GM19438 (cell line): ENCODE data around the gene KDM3B.
"Not testable (repeated sequence)": the region's sequence is repeated elsewhere in the genome, so short reads cannot be mapped to it uniquely, and the experiment has no call there.

Experiments used
- ATAC-seq: cut with Tn5 transposase; IDR thresholded peaks from one replicate; pipeline ENCODE4 v1.9.1; 2021; ENCODE audit warnings: low read depth; ENCODE audit not compliant: unreplicated experiment

The KDM3B gene

GRCh38 chr5:138464008-138464387 is 111.5 kb downstream of the KDM3B start:
- peak; percentile 44 for ATAC-seq

- peak; percentile 76 for ATAC-seq
Observed at GRCh38 chr5:138464388-138465260, 112.1 kb downstream of the KDM3B start.

GRCh38 chr5:138465261-138466124 is 113.0 kb downstream of the KDM3B start, which contains the start of gene EGR1:
EGR1 (plus strand) TSS chr5:138465479; CDS start chr5:138465762, 283 bp downstream.
- ATAC-seq, result peak; percentile 62

- no peak for ATAC-seq
Observed at GRCh38 chr5:138466125-138466899, 113.8 kb downstream of the KDM3B start.

GRCh38 chr5:138466900-138467710 is 114.6 kb downstream of the KDM3B start:
- no peak for ATAC-seq

- no peak for ATAC-seq
Observed at GRCh38 chr5:138467711-138468132, 115.2 kb downstream of the KDM3B start.

- ATAC-seq, result no peak
Observed at GRCh38 chr5:138468133-138468965, 115.9 kb downstream of the KDM3B start.

GRCh38 chr5:138468966-138469539 is 116.6 kb downstream of the KDM3B start:
- no peak for ATAC-seq

GRCh38 chr5:138469540-138470321 is 117.2 kb downstream of the KDM3B start:
- no peak for ATAC-seq

GRCh38 chr5:138470322-138471051 is 118.0 kb downstream of the KDM3B start:
- no peak for ATAC-seq

GRCh38 chr5:138471052-138471361 is 118.5 kb downstream of the KDM3B start:
- no peak for ATAC-seq

- no peak for ATAC-seq
Observed at GRCh38 chr5:138472353-138472752, 119.9 kb downstream of the KDM3B start.

GRCh38 chr5:138473151-138473550 is 120.7 kb downstream of the KDM3B start:
- ATAC-seq, result not testable (repeated sequence)

- ATAC-seq, result no peak
Observed at GRCh38 chr5:138476918-138477317, 124.4 kb downstream of the KDM3B start.

GRCh38 chr5:138482638-138483037 is 130.2 kb downstream of the KDM3B start:
- ATAC-seq, result no peak
